ENCODE results near the gene STPG3. TPM values are rescaled to one million over a fixed set of nuclear protein-coding genes. Genes with fewer than 3 reads are reported as not detected.
A peak's percentile ranks its signal among the peaks of the same experiment; 100 is the strongest.

STPG3 gene
- total RNA-seq, 1 donor from 2014 or later = not detected

GRCh38 chr9:137294091-137294680 lies 43.1 kb downstream of the STPG3 start:
- H3K4me3 ChIP-seq (ENCODE audit: low read depth, low read length) = peak overlapping the region; percentile 45
- TF ChIP-seq CTCF (conservative IDR thresholded peaks at IDR 0.05; ENCODE audit: low read depth, low read length) = no peak
- DNase-seq (ENCODE audit: low read depth) = no peak

- no peak overlapping the region for H3K4me3 ChIP-seq (ENCODE audit: low read depth, low read length)
- TF ChIP-seq CTCF (conservative IDR thresholded peaks at IDR 0.05; ENCODE audit: low read depth, low read length) = peak; percentile 26
- DNase-seq (ENCODE audit: low read depth) = no peak
These were observed 43.7 kb downstream of the STPG3 start for GRCh38 chr9:137294681-137295237.

GRCh38 chr9:137295238-137295811 lies 44.2 kb downstream of the STPG3 start:
- peak overlapping the region; percentile 16 for H3K4me3 ChIP-seq (ENCODE audit: low read depth, low read length)
- no peak for DNase-seq (ENCODE audit: low read depth)
- TF ChIP-seq CTCF (conservative IDR thresholded peaks at IDR 0.05; ENCODE audit: low read depth, low read length) = peak; percentile 30

- peak overlapping the region; percentile 16 for H3K4me3 ChIP-seq (ENCODE audit: low read depth, low read length)
- DNase-seq (ENCODE audit: low read depth) = no peak
These were observed 45.0 kb downstream of the STPG3 start for GRCh38 chr9:137295849-137296669.

GRCh38 chr9:137296670-137297664 lies 45.9 kb downstream of the STPG3 start:
- DNase-seq (ENCODE audit: low read depth) = no peak
- TF ChIP-seq CTCF (conservative IDR thresholded peaks at IDR 0.05; ENCODE audit: low read depth, low read length) = no peak
- H3K4me3 ChIP-seq (ENCODE audit: low read depth, low read length) = no peak overlapping the region

More at GRCh38 chr9:137295849-137296669, 45.0 kb downstream of the STPG3 start:
- no peak for TF ChIP-seq CTCF (conservative IDR thresholded peaks at IDR 0.05; ENCODE audit: low read depth, low read length)

- no peak overlapping the region for H3K4me3 ChIP-seq (ENCODE audit: low read depth, low read length)
- DNase-seq (ENCODE audit: low read depth) = no peak
- no peak for TF ChIP-seq CTCF (conservative IDR thresholded peaks at IDR 0.05; ENCODE audit: low read depth, low read length)
These were observed 46.9 kb downstream of the STPG3 start for GRCh38 chr9:137297966-137298365.
